B cell (primary cell): Measurements from ENCODE around the gene STEAP2. TPM values are rescaled to one million over a fixed set of nuclear protein-coding genes. Genes with fewer than 3 reads are reported as not detected.

Experiments used
- ATAC-seq: fragments of 200-7000 bp; cut with Tn5 transposase; one replicate; pipeline ENCODE4 v1.10.0; 2021; ENCODE audit warnings: low read depth, mild to moderate bottlenecking, moderate number of reproducible peaks, moderate library complexity
- CTCF ChIA-PET: fragments of 350-600 bp; sonication (Branson Sonifier 250); formaldehyde crosslinking; loops from one replicate; lab custom pipeline; 2021; ENCODE audit warnings: antibody characterized with exemption, inconsistent platforms; lab: Charles Lee
- POLR2A ChIA-PET: fragments of 350-600 bp; sonication (Branson Sonifier 250); formaldehyde crosslinking; loops from one replicate; lab custom pipeline; 2021; ENCODE audit warnings: antibody characterized with exemption; lab: Charles Lee
- DNase-seq: peaks from one replicate; pipeline ENCODE4 v3.0.0; 2013
- H2AFZ ChIP-seq: 2 replicates; pipeline ENCODE4 v1.6.1; 2012; ENCODE audit warnings: mild to moderate bottlenecking, low read depth, low read length; ENCODE audit not compliant: insufficient read depth, poor library complexity, severe bottlenecking
- H3K27ac ChIP-seq, 2 donors: 1 replicate in 1 of 2; 2 replicates in 1 of 2; pipeline ENCODE4 v1.5.1; 2012 to 2013; ENCODE audit warnings: low read length in 2 of 2, mild to moderate bottlenecking in 2 of 2, moderate library complexity in 1 of 2
- H3K27me3 ChIP-seq, 4 experiments: fragments of 200-600 bp in 1 of 4; sonication (generic) in 1 of 4; replicated peaks in 1 of 4; 1 replicate in 2 of 4; 2 replicates in 2 of 4; pipeline versions ENCODE4 v1.6.1 to v1.7.0; 2013 to 2016; ENCODE audit warnings: low read length in 3 of 4, mild to moderate bottlenecking in 2 of 4, mixed read lengths in 1 of 4, moderate library complexity in 1 of 4; ENCODE audit not compliant: insufficient read depth in 4 of 4, control insufficient read depth in 3 of 4; ENCODE audit errors: control extremely low read depth in 1 of 4
- H3K36me3 ChIP-seq, 2 experiments: replicated peaks in 1 of 2; 1 replicate in 1 of 2; 2 replicates in 1 of 2; pipeline versions ENCODE4 v1.6.1 to v1.7.1; 2013; ENCODE audit warnings: low read length in 1 of 2; ENCODE audit not compliant: insufficient read depth in 2 of 2, control insufficient read depth in 1 of 2; ENCODE audit errors: control extremely low read depth in 1 of 2, extremely low read depth in 1 of 2
- H3K4me1 ChIP-seq, 2 donors: fragments of 200-600 bp in 1 of 2; sonication (generic) in 1 of 2; 1 replicate in 1 of 2; 2 replicates in 1 of 2; pipeline versions ENCODE4 v1.5.1 to v1.6.1; 2013 to 2017; ENCODE audit warnings: low read length in 2 of 2; ENCODE audit not compliant: control insufficient read depth in 2 of 2, insufficient read depth in 2 of 2
- H3K4me2 ChIP-seq: replicated peaks from 2 replicates; pipeline ENCODE3; 2012; ENCODE audit warnings: mild to moderate bottlenecking, low read depth, low read length; ENCODE audit not compliant: poor library complexity, severe bottlenecking
- H3K4me3 ChIP-seq, 5 experiments: fragments of 200-600 bp in 1 of 5; sonication (generic) in 1 of 5; 1 replicate in 3 of 5; 2 replicates in 2 of 5; pipeline versions ENCODE4 v1.5.1 to v1.7.0; 2011 to 2016; ENCODE audit warnings: low read length in 4 of 5, mild to moderate bottlenecking in 4 of 5, low read depth in 2 of 5, control low read depth in 1 of 5, moderate library complexity in 1 of 5; ENCODE audit not compliant: insufficient read depth in 1 of 5; ENCODE audit errors: control extremely low read depth in 1 of 5, extremely low read depth in 1 of 5
- H3K79me2 ChIP-seq: fragments of 200-600 bp; sonication (generic); one replicate; pipeline ENCODE4 v1.6.0; 2016; ENCODE audit warnings: low read length; ENCODE audit not compliant: control insufficient read depth, insufficient read depth
- H3K9ac ChIP-seq: fragments of 200-600 bp; sonication (generic); 2 replicates; pipeline ENCODE4 v1.6.1; 2017; ENCODE audit warnings: mild to moderate bottlenecking, low read length, moderate library complexity
- H3K9me3 ChIP-seq, 3 donors: one replicate each; pipeline versions ENCODE4 v1.6.1 to v1.7.1; 2013; ENCODE audit warnings: low read length in 2 of 3; ENCODE audit not compliant: control insufficient read depth in 2 of 3, insufficient read depth in 1 of 3; ENCODE audit errors: control extremely low read depth in 1 of 3
- H4K20me1 ChIP-seq: 2 replicates; pipeline ENCODE4 v1.6.0; 2012; ENCODE audit warnings: mild to moderate bottlenecking, low read length; ENCODE audit not compliant: insufficient read depth, control insufficient read depth, poor library complexity, severe bottlenecking
- H3K27ac Mint-ChIP-seq: one replicate; pipeline ENCODE4 v1.8.0; 2021; ENCODE audit warnings: mixed read lengths
- H3K27me3 Mint-ChIP-seq: one replicate; pipeline ENCODE4 v1.8.0; 2021; ENCODE audit warnings: mixed read lengths
- H3K4me1 Mint-ChIP-seq: one replicate; pipeline ENCODE4 v1.8.0; 2021; ENCODE audit warnings: mixed read lengths
- H3K4me3 Mint-ChIP-seq: one replicate; pipeline ENCODE4 v1.8.0; 2021; ENCODE audit warnings: mixed read lengths
- H3K9me3 Mint-ChIP-seq: one replicate; pipeline ENCODE4 v1.8.0; 2022; ENCODE audit warnings: mixed read lengths; ENCODE audit not compliant: insufficient read depth
- CTCF ChIP-seq: fragments of 200-600 bp; IDR thresholded peaks from one replicate; pipeline ENCODE4 v1.8.0; 2022; ENCODE audit warnings: antibody characterized with exemption, mild to moderate bottlenecking
- EZH2 ChIP-seq: IDR thresholded peaks from 2 replicates; pipeline ENCODE4 v1.6.1; 2012; ENCODE audit warnings: borderline replicate concordance, low read depth, mild to moderate bottlenecking, moderate library complexity, low read length; ENCODE audit not compliant: insufficient read depth, poor library complexity, severe bottlenecking
- whole genome bisulfite sequencing: methylation state at CpG from one replicate; pipeline ENCODE4 v1.1.5; 2013; ENCODE audit warnings: missing lambda C conversion rate; ENCODE audit not compliant: insufficient coverage; 5-methylcytosine and 5-hydroxymethylcytosine counted together
- intact Hi-C: fragments of 100-400 bp; cut with micrococcal nuclease; formaldehyde crosslinking; loops from one replicate; pipeline ENCODE4 v1.10.0; 2022
- polyA plus RNA-seq: library from polyadenylated mRNA; depleted of rRNA; stranded (reverse); fragments of >200 nt; gene quantifications from 2 replicates; pipeline ENCODE4 v1.2.3, GENCODE V29; 2012
- total RNA-seq, 2 donors: library from RNA; stranded (reverse); fragments of 120-200 nt in 1 of 2; gene quantifications; 1 replicate in 1 of 2; 2 replicates in 1 of 2; pipeline versions ENCODE4 v1.2.3 to v1.2.4, GENCODE V29; 2013 to 2022

The STEAP2 gene
- total and polyA plus RNA-seq, 2 donors (not counting 1 experiment from before 2014, with no cell fraction given), result not detected

- no peak overlapping the region for H2AFZ ChIP-seq
- DNase-seq, result no peak
- Mint-ChIP-seq H3K4me3 (no peak overlapping the region), H3K4me1 (peaks cover 3% of the 10 kb centered on the region), H3K27me3 (peaks cover 7% of the 10 kb centered on the region), H3K9me3 (no peaks in the 10 kb centered on the region), H3K27ac (no peak overlapping the region)
- no peaks in the 10 kb centered on the region for H3K36me3 ChIP-seq
- ATAC-seq, result no peak
- ChIA-PET CTCF (no interaction called here), POLR2A (no interaction called here)
- no peak for TF ChIP-seq EZH2
- TF ChIP-seq CTCF, result no peak
- intact Hi-C loops, result no loop called here
- no peaks in the 10 kb centered on the region for H3K9me3 ChIP-seq
- H3K4me2 ChIP-seq, result no peak overlapping the region
- H3K9ac ChIP-seq, result no peak overlapping the region
- no peaks in the 10 kb centered on the region for H3K4me1 ChIP-seq
- no peak overlapping the region for H3K4me3 ChIP-seq
- peaks cover 0 to 3% (median under 1%) of the 10 kb centered on the region in 4 experiments for H3K27me3 ChIP-seq
- no peak overlapping the region for H3K27ac ChIP-seq
- H3K79me2 ChIP-seq, result no peaks in the 10 kb centered on the region
- 100% methylated on average over 1 of the region's 6 CpGs for WGBS
- H4K20me1 ChIP-seq, result no peaks in the 10 kb centered on the region
These were observed 22.0 kb downstream of the STEAP2 start for GRCh38 chr7:90233569-90233968.

GRCh38 chr7:90236721-90237289, 25.3 kb downstream of the STEAP2 start:
- Histone ChIP-seq H3K27me3 (peaks cover 0 to 10% (median 3%) of the 10 kb centered on the region in 4 experiments), H3K4me2 (no peak overlapping the region), H3K79me2 (no peaks in the 10 kb centered on the region), H2AFZ (no peak overlapping the region), H3K4me1 (no peaks in the 10 kb centered on the region), H3K4me3 (no peak overlapping the region), H3K36me3 (no peaks in the 10 kb centered on the region), H4K20me1 (no peaks in the 10 kb centered on the region), H3K9me3 (no peaks in the 10 kb centered on the region), H3K27ac (no peak overlapping the region), H3K9ac (no peak overlapping the region)
- ATAC-seq (no peak), DNase-seq (no peak)
- Mint-ChIP-seq H3K4me1 (peaks cover 3% of the 10 kb centered on the region), H3K9me3 (no peaks in the 10 kb centered on the region), H3K4me3 (no peak overlapping the region), H3K27ac (no peak overlapping the region), H3K27me3 (peaks cover 6% of the 10 kb centered on the region)
- 100% methylated on average over 1 of the region's 1 CpG for WGBS
- intact Hi-C loops, result no loop called here
- ChIA-PET CTCF (no interaction called here), POLR2A (no interaction called here)
- no peak for TF ChIP-seq EZH2
- TF ChIP-seq CTCF, result no peak
